Measurements from ENCODE around the gene FBXO41.

The FBXO41 gene

GRCh38 chr2:73210019-73210418 is 74.3 kb downstream of the FBXO41 start:
- no peak for DNase-seq

GRCh38 chr2:73208258-73208657 is 76.0 kb downstream of the FBXO41 start:
- no peak for DNase-seq

DNA sequence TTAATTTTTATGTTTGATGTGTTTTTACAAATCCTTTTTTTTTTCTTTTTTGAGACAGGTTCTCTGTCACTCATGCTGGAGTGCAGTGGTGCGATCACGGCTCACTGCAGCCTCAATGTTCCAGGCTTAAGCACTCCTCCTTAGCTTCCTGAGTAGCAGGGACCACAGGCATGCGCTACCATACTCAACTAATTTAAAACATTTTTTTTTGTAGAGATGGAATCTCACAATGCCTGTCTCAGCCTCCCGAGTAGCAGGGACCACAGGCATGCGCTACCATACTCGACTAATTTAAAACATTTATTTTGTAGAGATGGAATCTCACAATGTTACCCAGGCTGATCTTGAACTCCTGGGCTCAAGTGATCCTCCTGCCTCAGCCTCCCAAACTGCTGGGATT is 78.7 kb downstream of the FBXO41 start:
- DNase-seq = no peak
